Vagina (tissue), 2 donors: ENCODE results near the gene CELF5. TPM values are rescaled to one million over a fixed set of nuclear protein-coding genes. Genes with fewer than 3 reads are reported as not detected.

Source experiments
- DNase-seq, 2 donors: peaks; one replicate each; pipeline ENCODE4 v3.0.0-alpha.2; 2017; ENCODE audit errors: extremely low spot score in 2 of 2
- H3K27ac ChIP-seq: fragments of 200-600 bp; sonication (generic); one replicate; pipeline ENCODE4 v1.5.1; 2019
- H3K27me3 ChIP-seq: fragments of 200-600 bp; sonication (generic); one replicate; pipeline ENCODE4 v1.5.1; 2019
- H3K36me3 ChIP-seq, 2 donors: fragments of 200-600 bp; sonication (generic); one replicate each; pipeline ENCODE4 v1.5.1; 2017 to 2019
- H3K4me1 ChIP-seq: fragments of 200-600 bp; sonication (generic); one replicate; pipeline ENCODE4 v1.5.1; 2019
- H3K4me3 ChIP-seq, 2 donors: fragments of 200-600 bp; sonication (generic); 1 replicate in 1 of 2; 2 replicates in 1 of 2; pipeline ENCODE4 v1.5.1; 2016 to 2019
- H3K9me3 ChIP-seq: fragments of 200-600 bp; sonication (generic); one replicate; pipeline ENCODE4 v1.5.1; 2019
- CTCF ChIP-seq, 3 experiments: fragments of 450-650 bp in 2 of 3; fragments of 200-600 bp in 1 of 3; sonication (generic) in 1 of 3; IDR thresholded peaks; one replicate each; pipeline ENCODE4 v1.5.1; 2017 to 2019; ENCODE audit warnings: antibody characterized with exemption in 3 of 3, mild to moderate bottlenecking in 2 of 3, moderate library complexity in 2 of 3
- POLR2A ChIP-seq, 2 donors: fragments of 450-650 bp; IDR thresholded peaks; one replicate each; pipeline ENCODE4 v1.6.1; 2017; ENCODE audit warnings: antibody characterized with exemption in 2 of 2, mild to moderate bottlenecking in 2 of 2, moderate library complexity in 2 of 2
- POLR2AphosphoS5 ChIP-seq, 2 donors: sonication (generic); formaldehyde crosslinking; IDR thresholded peaks; one replicate each; pipeline ENCODE4 v1.9.0; 2017; ENCODE audit warnings: antibody characterized with exemption in 2 of 2, mild to moderate bottlenecking in 2 of 2, low read depth in 1 of 2; ENCODE audit not compliant: insufficient read depth in 1 of 2
- intact Hi-C: fragments of 100-400 bp; cut with DNase I; formaldehyde crosslinking; loops from one replicate; pipeline ENCODE4 v1.15.1; 2023
- total RNA-seq: library from RNA; depleted of rRNA; stranded (reverse); fragments of >200 nt; gene quantifications from one replicate; pipeline ENCODE4 v1.2.3, GENCODE V29; 2016

CELF5 gene
- total RNA-seq, 1 donor from 2014 or later, result not detected

GRCh38 chr19:3249408-3249807 is 24.9 kb downstream of the CELF5 start:
- intact Hi-C loops, result no loop called here
- Histone ChIP-seq H3K27me3 (no peaks in the 10 kb centered on the region), H3K4me1 (no peaks in the 10 kb centered on the region), H3K4me3 (no peak overlapping the region), H3K9me3 (no peaks in the 10 kb centered on the region), H3K36me3 (no peaks in the 10 kb centered on the region), H3K27ac (no peak overlapping the region)
- TF ChIP-seq POLR2A (IDR thresholded peaks at IDR 0.05) (no peak), CTCF (IDR thresholded peaks at IDR 0.05) (no peak), POLR2AphosphoS5 (IDR thresholded peaks at IDR 0.05; ENCODE audit: insufficient read depth in 1 of 2, low read depth in 1 of 2) (no peak)
- DNase-seq, result no peak

GRCh38 chr19:3250675-3251074 is 26.2 kb downstream of the CELF5 start:
- H3K27me3 ChIP-seq, result no peaks in the 10 kb centered on the region
- no peaks in the 10 kb centered on the region for H3K36me3 ChIP-seq
- no peaks in the 10 kb centered on the region for H3K9me3 ChIP-seq
- DNase-seq, result no peak
- no peaks in the 10 kb centered on the region for H3K4me1 ChIP-seq
- H3K4me3 ChIP-seq, result no peak overlapping the region
- TF ChIP-seq POLR2A (IDR thresholded peaks at IDR 0.05), result no peak
- TF ChIP-seq CTCF (IDR thresholded peaks at IDR 0.05), result peak in 1 of 3 experiments; percentile 29
- no peak overlapping the region for H3K27ac ChIP-seq
- intact Hi-C loops, result no loop called here

- intact Hi-C loops, result no loop called here
These were observed 26.8 kb downstream of the CELF5 start for GRCh38 chr19:3251229-3251628.

GRCh38 chr19:3252650-3253049 is 28.2 kb downstream of the CELF5 start:
- no peaks in the 10 kb centered on the region for H3K27me3 ChIP-seq

More at GRCh38 chr19:3251229-3251628, 26.8 kb downstream of the CELF5 start:
- H3K27me3 ChIP-seq, result no peaks in the 10 kb centered on the region
- TF ChIP-seq CTCF (IDR thresholded peaks at IDR 0.05) (no peak), POLR2A (IDR thresholded peaks at IDR 0.05) (no peak), POLR2AphosphoS5 (IDR thresholded peaks at IDR 0.05; ENCODE audit: insufficient read depth in 1 of 2, low read depth in 1 of 2) (no peak)
- H3K9me3 ChIP-seq, result no peaks in the 10 kb centered on the region
- no peak overlapping the region for H3K4me3 ChIP-seq
- DNase-seq, result no peak
- H3K4me1 ChIP-seq, result no peaks in the 10 kb centered on the region
- no peak overlapping the region for H3K27ac ChIP-seq
- H3K36me3 ChIP-seq, result no peaks in the 10 kb centered on the region

GRCh38 chr19:3253270-3253669 is 28.8 kb downstream of the CELF5 start:
- no peak for DNase-seq
- Histone ChIP-seq H3K27ac (no peak overlapping the region), H3K4me3 (no peak overlapping the region), H3K27me3 (no peaks in the 10 kb centered on the region), H3K9me3 (no peaks in the 10 kb centered on the region), H3K36me3 (no peaks in the 10 kb centered on the region), H3K4me1 (no peaks in the 10 kb centered on the region)
- intact Hi-C loops, result no loop called here
- TF ChIP-seq POLR2A (IDR thresholded peaks at IDR 0.05) (no peak), CTCF (IDR thresholded peaks at IDR 0.05) (no peak)

More at GRCh38 chr19:3252650-3253049, 28.2 kb downstream of the CELF5 start:
- no peaks in the 10 kb centered on the region for H3K4me1 ChIP-seq
- intact Hi-C loops, result no loop called here
- no peak overlapping the region for H3K27ac ChIP-seq
- H3K4me3 ChIP-seq, result no peak overlapping the region
- no peaks in the 10 kb centered on the region for H3K36me3 ChIP-seq
- TF ChIP-seq POLR2A (IDR thresholded peaks at IDR 0.05), result no peak
- TF ChIP-seq CTCF (IDR thresholded peaks at IDR 0.05), result no peak
- TF ChIP-seq POLR2AphosphoS5 (IDR thresholded peaks at IDR 0.05; ENCODE audit: insufficient read depth in 1 of 2, low read depth in 1 of 2), result no peak
- DNase-seq, result no peak
- H3K9me3 ChIP-seq, result no peaks in the 10 kb centered on the region
